ENCODE measurements around the gene RTBDN. TPM values are rescaled to one million over a fixed set of nuclear protein-coding genes. Genes with fewer than 3 reads are reported as not detected.
A peak's percentile ranks its signal among the peaks of the same experiment; 100 is the strongest.

The RTBDN gene
- total and polyA plus RNA-seq, 7 experiments from 2014 or later: not detected

- no peak overlapping the region for H3K4me3 ChIP-seq (ENCODE audit: low read length)
- no peaks in the 10 kb centered on the region for H3K36me3 ChIP-seq (ENCODE audit: control insufficient read depth in 2 of 3, insufficient read depth in 3 of 3, low read length in 3 of 3)
- H3K27me3 Mint-ChIP-seq: no peaks in the 10 kb centered on the region
- ATAC-seq (no peak), DNase-seq (no peak)
- CTCF ChIA-PET: interaction anchor here (2.4 to 5.4 kb wide), 4 partner anchors 10 to 20 kb away, joined by 10 to 169 read pairs (median 46); partner anchors contain the start of genes JUNB, PRDX2 and THSD8
- H3K27me3 ChIP-seq (ENCODE audit: control insufficient read depth in 2 of 2, insufficient read depth in 2 of 2, low read length in 2 of 2): no peaks in the 10 kb centered on the region
- peaks cover 0 to 8% (median 0%) of the 10 kb centered on the region in 11 donors for H3K9me3 Mint-ChIP-seq
- POLR2A ChIA-PET: interaction anchor here (0.6 to 12.9 kb wide), 6 partner anchors 10 to 98 kb away, joined by 3 to 621 read pairs (median 16); partner anchors contain the start of genes DHPS, JUNB, PRDX2 and THSD8
- H3K27ac ChIP-seq (ENCODE audit: low read depth, low read length): peak overlapping the region; percentile 94
- H3K9me3 ChIP-seq (ENCODE audit: control insufficient read depth in 2 of 3, low read length in 3 of 3): no peaks in the 10 kb centered on the region
- intact Hi-C loops (cut with micrococcal nuclease): no loop called here
- peak overlapping the region; percentile 82 to 95 (median 87) for H3K4me3 Mint-ChIP-seq
- peaks cover 20 to 45% (median 37%) of the 10 kb centered on the region in 7 donors for H3K4me1 Mint-ChIP-seq
- H3K27ac Mint-ChIP-seq: peak overlapping the region; percentile 81 to 98 (median 94)
- H3K36me3 Mint-ChIP-seq: no peaks in the 10 kb centered on the region
- H3K4me1 ChIP-seq (ENCODE audit: control insufficient read depth in 2 of 2, insufficient read depth in 2 of 2, low read length in 2 of 2): peaks cover 22 to 40% of the 10 kb centered on the region in 2 donors
Observed at GRCh38 chr19:12778905-12779161, 55.5 kb downstream of the RTBDN start.

GRCh38 chr19:12778017-12778904 lies 56.1 kb downstream of the RTBDN start:
- POLR2A ChIA-PET: interaction anchor here (0.6 to 12.9 kb wide), 13 partner anchors 7 to 103 kb away, joined by 3 to 621 read pairs (median 5); partner anchors contain the start of genes DHPS, DNASE2, GET3 and JUNB
- H3K4me1 Mint-ChIP-seq: peaks cover 20 to 45% (median 39%) of the 10 kb centered on the region in 7 donors
- DNase-seq (peak in 6 of 9 donors; percentile 31 to 57 (median 43)), ATAC-seq (no peak)
- no peaks in the 10 kb centered on the region for H3K36me3 Mint-ChIP-seq
- peak overlapping the region; percentile 82 to 95 (median 87) for H3K4me3 Mint-ChIP-seq
- H3K4me3 ChIP-seq (ENCODE audit: low read length): peak overlapping the region; percentile 76
- H3K27ac ChIP-seq (ENCODE audit: low read depth, low read length): peak overlapping the region; percentile 94
- peaks cover 18 to 34% of the 10 kb centered on the region in 2 donors for H3K4me1 ChIP-seq (ENCODE audit: control insufficient read depth in 2 of 2, insufficient read depth in 2 of 2, low read length in 2 of 2)
- CTCF ChIA-PET: interaction anchor here (0.6 to 5.4 kb wide), 7 partner anchors 10 to 105 kb away, joined by 3 to 169 read pairs (median 10); partner anchors contain the start of genes JUNB, PRDX2 and THSD8
- H3K36me3 ChIP-seq (ENCODE audit: control insufficient read depth in 2 of 3, insufficient read depth in 3 of 3, low read length in 3 of 3): no peaks in the 10 kb centered on the region
- peak overlapping the region; percentile 81 to 98 (median 94) for H3K27ac Mint-ChIP-seq
- no peaks in the 10 kb centered on the region for H3K27me3 Mint-ChIP-seq
- no peaks in the 10 kb centered on the region for H3K27me3 ChIP-seq (ENCODE audit: control insufficient read depth in 2 of 2, insufficient read depth in 2 of 2, low read length in 2 of 2)
- peaks cover 0 to 8% (median 0%) of the 10 kb centered on the region in 11 donors for H3K9me3 Mint-ChIP-seq
- H3K9me3 ChIP-seq (ENCODE audit: control insufficient read depth in 2 of 3, low read length in 3 of 3): no peaks in the 10 kb centered on the region
- intact Hi-C loops (cut with micrococcal nuclease): no loop called here

- H3K4me1 Mint-ChIP-seq: peaks cover 20 to 45% (median 39%) of the 10 kb centered on the region in 7 donors
- no peaks in the 10 kb centered on the region for H3K9me3 ChIP-seq (ENCODE audit: control insufficient read depth in 2 of 3, low read length in 3 of 3)
- DNase-seq (peak; percentile 69 to 89 (median 82)), ATAC-seq (peak; percentile 18)
- H3K4me3 Mint-ChIP-seq: peak overlapping the region; percentile 82 to 95 (median 87)
- ChIA-PET CTCF (interaction anchor here (0.6 to 5.4 kb wide), 8 partner anchors 11 to 1373 kb away, joined by 3 to 169 read pairs (median 7); partner anchors contain the start of genes JUNB, PRDX2 and THSD8), POLR2A (interaction anchor here (0.6 to 12.9 kb wide), 13 partner anchors 8 to 143 kb away, joined by 3 to 621 read pairs (median 5); partner anchors contain the start of genes DNASE2, GET3, JUNB and PRDX2)
- H3K27me3 ChIP-seq (ENCODE audit: control insufficient read depth in 2 of 2, insufficient read depth in 2 of 2, low read length in 2 of 2): no peaks in the 10 kb centered on the region
- H3K27ac Mint-ChIP-seq: peak overlapping the region; percentile 42 to 98 (median 94)
- peaks cover 16 to 28% of the 10 kb centered on the region in 2 donors for H3K4me1 ChIP-seq (ENCODE audit: control insufficient read depth in 2 of 2, insufficient read depth in 2 of 2, low read length in 2 of 2)
- H3K4me3 ChIP-seq (ENCODE audit: low read length): peak overlapping the region; percentile 76
- peaks cover 0 to 8% (median 0%) of the 10 kb centered on the region in 11 donors for H3K9me3 Mint-ChIP-seq
- no peaks in the 10 kb centered on the region for H3K36me3 Mint-ChIP-seq
- no peaks in the 10 kb centered on the region for H3K27me3 Mint-ChIP-seq
- intact Hi-C loops (cut with micrococcal nuclease): loop anchor here (1.0 kb wide), 1 partner anchor 19 kb away; no protein-coding TSS in a partner anchor
- H3K27ac ChIP-seq (ENCODE audit: low read depth, low read length): peak overlapping the region; percentile 94
- H3K36me3 ChIP-seq (ENCODE audit: control insufficient read depth in 2 of 3, insufficient read depth in 3 of 3, low read length in 3 of 3): no peaks in the 10 kb centered on the region
Observed at GRCh38 chr19:12777217-12778016, 57.0 kb downstream of the RTBDN start.

Small RNA genes within 50 kb of the gene (microRNA-seq; reads per million reads assigned to microRNA genes)
- gene MIR5684 (ENCODE audit: borderline microRNAs expressed): not detected
- not detected for gene MIR6794 (ENCODE audit: borderline microRNAs expressed)

Other genes with a start within 250 kb of the RTBDN start
- 10 to 100 TPM; 10.3 to 14.9 (median 11.6) TPM for gene ZNF490, start 223.8 kb downstream of the RTBDN start, total RNA-seq
- gene ZNF490, start 223.8 kb downstream of the RTBDN start, polyA plus RNA-seq: 1 to 10 TPM; 4.6 to 5.3 TPM
- gene ZNF791, start 223.7 kb downstream of the RTBDN start, total RNA-seq: 10 to 100 TPM; 29.1 to 53.3 (median 38.7) TPM
- 10 to 100 TPM; 12.6 to 13.1 TPM for gene ZNF791, start 223.7 kb downstream of the RTBDN start, polyA plus RNA-seq
- gene MAN2B1, start 167.8 kb downstream of the RTBDN start, total RNA-seq: 100 to 1,000 TPM; 105 to 215 (median 138) TPM
- 10 to 100 TPM; 40.6 to 59.5 TPM for gene MAN2B1, start 167.8 kb downstream of the RTBDN start, polyA plus RNA-seq
- 10 to 100 TPM in 3 of 5 experiments, 1 to 10 TPM in 2; 7.8 to 18.6 (median 14.7) TPM for gene WDR83, start 167.8 kb downstream of the RTBDN start, total RNA-seq
- gene WDR83, start 167.8 kb downstream of the RTBDN start, polyA plus RNA-seq: 10 to 100 TPM; 13.9 to 20.6 TPM
- 100 to 1,000 TPM; 125 to 223 (median 174) TPM for gene DHPS, start 152.7 kb downstream of the RTBDN start, total RNA-seq
- gene DHPS, start 152.7 kb downstream of the RTBDN start, polyA plus RNA-seq: 100 to 1,000 TPM; 113 to 124 TPM
- gene GNG14, start 146.6 kb downstream of the RTBDN start, total RNA-seq: not detected
- not detected for gene GNG14, start 146.6 kb downstream of the RTBDN start, polyA plus RNA-seq
- 1 to 10 TPM; 2.5 to 8.6 (median 4.3) TPM for gene FBXW9, start 137.9 kb downstream of the RTBDN start, total RNA-seq
- 1 to 10 TPM; 4.9 to 8.5 TPM for gene FBXW9, start 137.9 kb downstream of the RTBDN start, polyA plus RNA-seq
- 10 to 100 TPM; 53.5 to 78.7 (median 62.5) TPM for gene TNPO2, start 110.6 kb downstream of the RTBDN start, total RNA-seq
- gene TNPO2, start 110.6 kb downstream of the RTBDN start, polyA plus RNA-seq: 1 to 10 TPM; 2.0 to 3.8 TPM
- 100 to 1,000 TPM; 175 to 225 (median 192) TPM for gene TRIR, start 99.9 kb downstream of the RTBDN start, total RNA-seq
- gene TRIR, start 99.9 kb downstream of the RTBDN start, polyA plus RNA-seq: 100 to 1,000 TPM; 177 to 216 TPM
- gene GET3, start 97.1 kb downstream of the RTBDN start, total RNA-seq: 10 to 100 TPM; 22.6 to 60.3 (median 27.0) TPM
- 10 to 100 TPM; 47.1 to 50.4 TPM for gene GET3, start 97.1 kb downstream of the RTBDN start, polyA plus RNA-seq
- not detected for gene BEST2, start 82.8 kb downstream of the RTBDN start, total RNA-seq
- not detected for gene BEST2, start 82.8 kb downstream of the RTBDN start, polyA plus RNA-seq
- gene HOOK2, start 59.0 kb downstream of the RTBDN start, total RNA-seq: 10 to 100 TPM; 16.6 to 37.5 (median 22.3) TPM
- gene HOOK2, start 59.0 kb downstream of the RTBDN start, polyA plus RNA-seq: 1 to 10 TPM; 4.0 to 5.3 TPM
- gene JUNB, start 43.1 kb downstream of the RTBDN start, total RNA-seq: 1,000 to 10,000 TPM in 2 of 5 experiments, 100 to 1,000 TPM in 3; 107 to 2,198 (median 203) TPM
- gene JUNB, start 43.1 kb downstream of the RTBDN start, polyA plus RNA-seq: 1,000 to 10,000 TPM in 1 of 2 donors, 100 to 1,000 TPM in 1; 690 to 1,125 TPM
- 100 to 1,000 TPM in 3 of 5 experiments, 10 to 100 TPM in 2; 75.1 to 297 (median 117) TPM for gene PRDX2, start 32.8 kb downstream of the RTBDN start, total RNA-seq
- gene PRDX2, start 32.8 kb downstream of the RTBDN start, polyA plus RNA-seq: 100 to 1,000 TPM; 313 to 359 TPM
- 10 to 100 TPM in 1 of 5 experiments, 1 to 10 TPM in 2, under 1 TPM in 1, not detected in 1; 0.80 to 18.9 (median 2.1) TPM for gene THSD8, start 32.5 kb downstream of the RTBDN start, total RNA-seq
- not detected for gene THSD8, start 32.5 kb downstream of the RTBDN start, polyA plus RNA-seq
- 10 to 100 TPM in 2 of 5 experiments, 1 to 10 TPM in 3; 1.6 to 30.9 (median 9.3) TPM for gene RNASEH2A, start 28.0 kb downstream of the RTBDN start, total RNA-seq
- 10 to 100 TPM; 20.3 to 20.4 TPM for gene RNASEH2A, start 28.0 kb downstream of the RTBDN start, polyA plus RNA-seq
- gene MAST1, start 3.9 kb upstream of the RTBDN start, total RNA-seq: under 1 TPM in 4 of 5 experiments, not detected in 1; 0.51 to 0.93 (median 0.71) TPM
- gene MAST1, start 3.9 kb upstream of the RTBDN start, polyA plus RNA-seq: 1 to 10 TPM in 1 of 2 donors, under 1 TPM in 1; 0.70 to 3.5 TPM
- gene DNASE2, start 46.9 kb upstream of the RTBDN start, total RNA-seq: 10 to 100 TPM; 14.2 to 29.9 (median 28.1) TPM
- 10 to 100 TPM; 43.6 to 52.9 TPM for gene DNASE2, start 46.9 kb upstream of the RTBDN start, polyA plus RNA-seq
- under 1 TPM in 2 of 5 experiments, not detected in 3; 0.32 to 0.41 TPM for gene KLF1, start 52.6 kb upstream of the RTBDN start, total RNA-seq
- not detected for gene KLF1, start 52.6 kb upstream of the RTBDN start, polyA plus RNA-seq
- gene GCDH, start 56.6 kb upstream of the RTBDN start, total RNA-seq: 10 to 100 TPM; 40.1 to 74.2 (median 54.5) TPM
- gene GCDH, start 56.6 kb upstream of the RTBDN start, polyA plus RNA-seq: 10 to 100 TPM; 22.0 to 23.2 TPM
- gene SYCE2, start 84.7 kb upstream of the RTBDN start, total RNA-seq: 1 to 10 TPM in 3 of 5 experiments, under 1 TPM in 1, not detected in 1; 0.78 to 3.3 (median 2.3) TPM
- gene SYCE2, start 84.7 kb upstream of the RTBDN start, polyA plus RNA-seq: 1 to 10 TPM in 1 of 2 donors, not detected in 1; 1.4 TPM
- gene FARSA, start 99.1 kb upstream of the RTBDN start, total RNA-seq: 100 to 1,000 TPM in 1 of 5 experiments, 10 to 100 TPM in 4; 25.9 to 109 (median 52.6) TPM
- gene FARSA, start 99.1 kb upstream of the RTBDN start, polyA plus RNA-seq: 10 to 100 TPM; 58.0 to 88.3 TPM
- 1,000 to 10,000 TPM in 1 of 5 experiments, 100 to 1,000 TPM in 4; 449 to 1,130 (median 502) TPM for gene CALR, start 104.0 kb upstream of the RTBDN start, total RNA-seq
- gene CALR, start 104.0 kb upstream of the RTBDN start, polyA plus RNA-seq: 100 to 1,000 TPM; 142 to 155 TPM
- 100 to 1,000 TPM in 2 of 5 experiments, 10 to 100 TPM in 3; 75.0 to 111 (median 96.4) TPM for gene RAD23A, start 111.3 kb upstream of the RTBDN start, total RNA-seq
- 10 to 100 TPM; 85.5 to 87.2 TPM for gene RAD23A, start 111.3 kb upstream of the RTBDN start, polyA plus RNA-seq
- 10 to 100 TPM in 4 of 5 experiments, 1 to 10 TPM in 1; 8.5 to 17.0 (median 13.8) TPM for gene GADD45GIP1, start 122.6 kb upstream of the RTBDN start, total RNA-seq
- gene GADD45GIP1, start 122.6 kb upstream of the RTBDN start, polyA plus RNA-seq: 10 to 100 TPM; 58.1 to 60.3 TPM
- gene DAND5, start 135.0 kb upstream of the RTBDN start, total RNA-seq: not detected
- gene DAND5, start 135.0 kb upstream of the RTBDN start, polyA plus RNA-seq: not detected
- 1 to 10 TPM; 2.4 to 7.7 (median 6.3) TPM for gene NFIX, start 160.9 kb upstream of the RTBDN start, total RNA-seq
- under 1 TPM; 0.41 to 0.77 TPM for gene NFIX, start 160.9 kb upstream of the RTBDN start, polyA plus RNA-seq

All from naive thymus-derived CD4-positive, alpha-beta T cell (primary cell).